Activated T-cell treated with anti-CD3 and anti-CD28 coated beads for 24 hours (primary cell): ENCODE measurements around the gene DENND1A.

Experiments
- DNase-seq: peaks from one replicate; pipeline ENCODE4 v3.0.0-alpha.2; 2020; ENCODE audit warnings: low read depth

DENND1A gene

DNA sequence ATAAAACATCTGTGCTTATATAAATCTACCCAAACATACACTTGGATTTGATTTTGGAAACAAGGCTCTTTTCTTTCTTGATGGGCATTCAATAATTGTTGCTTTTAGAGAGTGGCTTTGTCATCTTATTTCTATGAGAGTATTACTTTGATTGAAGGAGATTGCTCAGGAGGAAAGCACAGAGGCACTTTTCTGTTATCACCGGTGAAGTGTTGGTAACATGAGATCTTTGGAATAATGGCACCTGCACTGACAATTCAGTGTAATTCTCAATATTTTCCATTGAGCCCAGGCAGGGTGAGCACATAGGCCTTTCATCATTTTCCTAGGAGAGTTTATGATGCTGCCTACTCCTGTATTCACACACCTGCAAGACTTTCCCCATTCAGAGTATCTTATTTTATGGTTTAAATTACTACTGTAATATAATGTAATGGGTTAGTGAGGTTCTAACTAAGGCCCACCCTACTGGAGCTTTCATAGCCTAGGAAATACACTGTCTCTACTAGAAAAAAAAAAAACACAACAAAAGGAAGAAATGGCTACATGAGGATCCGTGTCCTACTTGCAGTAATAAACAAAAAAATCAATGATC, 244.3 kb downstream of the DENND1A start:
- no peak for DNase-seq

- no peak for DNase-seq
Measured at GRCh38 chr9:123684393-123685149, 245.4 kb downstream of the DENND1A start.

DNA sequence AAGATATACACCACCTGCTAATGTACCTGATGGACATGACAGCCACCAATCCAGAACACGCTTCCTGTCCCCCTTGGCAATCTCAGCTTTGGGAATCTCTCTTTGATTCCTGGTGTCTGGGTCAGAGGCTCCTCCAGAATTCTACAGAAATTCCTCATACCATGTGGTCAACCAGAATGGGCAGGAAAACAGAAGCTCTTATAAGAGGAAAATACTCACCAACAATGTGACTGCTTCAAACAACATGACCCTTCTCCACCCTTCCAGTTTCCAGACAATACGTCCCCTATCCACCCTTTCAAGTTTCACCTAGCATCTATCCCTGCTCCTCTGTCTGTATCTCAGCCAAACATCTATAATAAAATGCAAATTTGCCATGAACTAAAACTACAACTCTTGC, 247.2 kb downstream of the DENND1A start:
- no peak for DNase-seq

- no peak for DNase-seq
Measured at GRCh38 chr9:123680352-123680751, 249.6 kb downstream of the DENND1A start.

DNA sequence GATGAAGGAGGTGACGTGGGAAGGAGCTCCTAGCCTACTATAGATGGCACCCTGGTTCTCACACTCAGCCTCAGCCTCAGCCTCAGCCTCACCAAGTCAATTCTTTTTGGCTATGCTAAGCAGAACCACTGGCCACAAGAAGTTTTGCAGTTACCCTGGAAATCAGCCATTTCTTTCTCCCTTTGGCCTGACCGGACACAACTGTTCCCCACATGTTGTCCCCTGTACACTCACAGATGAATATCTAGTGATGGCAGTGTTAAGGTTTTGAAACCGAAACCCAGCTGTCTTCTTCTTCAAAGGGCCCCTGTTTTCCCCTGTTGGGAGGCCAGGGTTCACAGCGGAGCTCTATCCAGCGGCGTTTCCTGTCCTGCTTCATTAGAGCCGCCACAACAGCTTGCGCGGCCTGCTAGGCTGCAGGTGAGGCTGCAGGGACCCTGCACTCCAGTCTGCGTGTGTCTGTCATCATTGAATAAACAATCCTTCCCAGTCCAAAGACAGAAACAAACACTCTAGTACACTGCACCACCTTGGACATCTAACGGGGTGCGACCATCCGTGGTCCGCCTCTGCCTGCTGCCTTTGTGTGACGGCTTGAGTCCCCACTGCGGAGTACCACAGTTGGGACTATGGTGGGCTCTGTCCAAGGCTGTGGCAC, 250.5 kb downstream of the DENND1A start:
- DNase-seq: no peak

GRCh38 chr9:123678878-123679329, 251.0 kb downstream of the DENND1A start:
- no peak for DNase-seq

DNA sequence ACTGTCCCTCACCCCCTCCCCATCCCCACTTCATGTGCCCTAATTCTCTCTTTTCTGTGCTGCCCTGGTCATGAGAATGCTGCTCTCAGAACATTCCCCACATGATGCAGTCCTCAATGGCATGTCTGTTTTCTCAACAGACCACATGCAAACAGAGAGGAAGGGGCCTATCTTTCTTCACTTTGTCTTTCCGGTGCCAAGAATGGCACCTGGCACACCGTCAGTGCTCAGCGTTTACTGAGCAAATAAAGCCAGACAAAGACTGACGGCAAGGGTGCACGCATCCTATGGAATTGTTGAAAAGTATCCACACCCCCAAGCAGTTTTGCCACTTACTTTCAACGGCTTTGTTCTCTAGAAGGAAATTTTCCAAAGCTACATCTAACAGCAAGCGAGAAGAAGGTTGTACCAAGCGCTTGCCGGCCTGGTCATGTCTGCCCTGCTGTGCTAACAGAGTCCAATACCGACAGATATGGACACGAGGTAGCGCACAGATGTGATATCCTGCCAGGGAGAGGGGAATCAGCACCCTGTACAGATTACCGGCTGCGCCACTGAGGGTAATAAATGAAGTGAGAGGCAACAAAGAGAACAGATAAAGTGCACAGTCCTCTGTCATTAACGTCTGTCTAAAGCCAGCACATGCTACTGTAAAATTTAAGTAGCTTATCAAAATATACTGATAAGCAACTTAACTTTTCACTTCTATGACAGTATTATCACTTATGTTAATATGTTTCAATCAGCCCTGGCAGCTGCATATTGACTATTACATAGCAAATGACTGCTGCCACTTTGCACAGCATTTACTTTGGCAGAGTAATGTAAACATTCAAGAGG, 251.7 kb downstream of the DENND1A start:
- no peak for DNase-seq

- DNase-seq: no peak
Measured at GRCh38 chr9:123676869-123677268, 253.1 kb downstream of the DENND1A start.

- no peak for DNase-seq
Measured at GRCh38 chr9:123669346-123669745, 260.6 kb downstream of the DENND1A start.

DNA sequence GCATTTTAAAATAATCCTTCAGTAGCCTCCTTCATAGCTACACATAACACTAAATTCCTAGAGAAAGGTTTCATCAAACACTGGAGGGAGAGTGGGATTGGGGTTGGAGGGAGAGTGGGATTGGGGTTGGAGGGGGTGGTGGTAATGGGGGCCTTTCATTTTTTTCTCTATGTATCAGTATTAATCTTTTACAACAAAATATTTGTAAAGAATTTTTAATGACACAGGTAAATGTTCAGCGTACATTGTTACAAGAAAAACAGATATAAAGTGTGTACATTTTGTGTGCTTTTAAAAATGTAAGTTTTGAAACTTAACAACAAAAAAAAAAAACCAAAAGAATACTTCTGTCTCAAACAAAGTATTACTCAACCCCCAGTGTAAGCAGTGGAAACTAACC, 266.4 kb downstream of the DENND1A start:
- DNase-seq: no peak

- DNase-seq: no peak
Measured at GRCh38 chr9:123662057-123662776, 267.7 kb downstream of the DENND1A start.

- DNase-seq: no peak
Measured at GRCh38 chr9:123660691-123661466, 269.0 kb downstream of the DENND1A start.

DNA sequence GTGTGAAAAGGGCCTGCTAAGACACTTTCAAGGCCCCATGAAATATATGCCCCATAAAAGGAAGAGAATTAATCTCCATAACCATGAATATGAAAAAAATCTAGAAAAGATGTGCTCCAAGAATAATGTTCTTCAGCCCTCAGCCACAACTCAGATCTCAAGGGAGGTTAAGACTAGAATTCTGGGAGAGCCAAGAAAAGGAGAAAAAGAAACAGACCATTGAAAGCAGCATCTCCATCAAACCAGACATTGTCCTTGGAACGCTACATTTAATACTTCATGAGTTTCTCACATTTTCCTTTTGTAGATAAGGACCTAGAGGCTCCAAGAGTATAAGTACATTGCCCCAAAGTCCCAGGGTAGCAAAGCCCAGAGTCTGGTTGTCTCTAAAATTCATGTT, 270.6 kb downstream of the DENND1A start:
- no peak for DNase-seq

DNA sequence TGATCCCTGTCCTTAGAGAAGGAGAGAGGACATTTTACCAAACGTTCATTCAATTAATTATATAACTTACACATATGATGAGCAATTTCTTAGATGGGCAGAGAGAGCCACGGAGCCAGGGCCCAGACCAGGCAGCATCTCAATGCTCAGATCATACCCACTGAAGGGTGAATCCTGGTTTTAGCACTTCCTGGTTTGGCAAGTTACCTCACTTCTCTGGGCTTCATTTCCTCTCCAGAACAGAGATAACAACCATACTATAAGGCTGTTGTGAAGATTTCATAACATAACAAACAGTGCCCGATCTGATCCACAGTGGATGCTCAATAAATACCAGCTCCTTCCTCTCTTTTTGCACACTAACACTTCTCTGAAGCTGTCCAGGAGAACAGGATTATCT, 271.1 kb downstream of the DENND1A start:
- DNase-seq: no peak

GRCh38 chr9:123657941-123658340, 272.0 kb downstream of the DENND1A start:
- DNase-seq: no peak

DNA sequence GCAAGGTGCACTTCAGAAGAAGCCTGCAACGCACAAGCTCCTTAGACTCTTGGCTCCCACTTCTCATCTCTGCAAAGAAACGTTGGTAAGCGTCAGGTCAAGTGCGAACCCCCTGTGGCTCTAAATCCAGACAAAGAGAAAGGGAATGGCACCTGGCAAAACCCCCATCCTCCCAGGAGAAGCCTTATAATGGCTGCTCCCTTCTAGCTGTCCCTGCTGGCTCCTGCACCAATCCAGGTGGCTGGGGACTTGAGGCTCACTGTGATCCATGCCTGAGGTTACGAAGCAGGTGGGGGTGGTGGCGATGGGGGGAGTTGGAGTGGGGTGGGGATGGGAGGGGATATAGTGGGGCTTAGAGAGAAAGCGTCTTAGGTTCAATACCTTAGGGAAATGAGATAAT, 272.8 kb downstream of the DENND1A start:
- no peak for DNase-seq

DNA sequence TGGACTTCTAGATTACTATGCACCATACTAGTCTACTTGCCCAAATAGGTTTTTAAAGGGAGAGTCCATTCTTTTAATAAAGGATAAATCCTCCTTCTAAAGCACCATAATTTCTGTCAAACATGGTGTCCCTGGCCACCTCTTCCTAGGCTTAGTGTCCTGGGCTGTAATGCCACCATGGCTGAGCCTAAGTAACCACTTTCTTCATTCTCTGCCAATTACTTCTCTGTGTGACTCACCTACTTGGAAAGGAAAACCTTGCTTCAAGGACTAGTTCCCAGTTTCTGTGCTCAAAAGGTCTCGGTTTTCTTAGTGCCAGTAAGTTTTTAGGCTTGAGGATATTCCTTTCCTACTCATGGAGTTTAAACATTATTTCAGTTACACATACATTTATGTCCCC, 273.4 kb downstream of the DENND1A start:
- DNase-seq: no peak

GRCh38 chr9:123655681-123656423, 274.1 kb downstream of the DENND1A start:
- no peak for DNase-seq

- no peak for DNase-seq
Measured at GRCh38 chr9:123654994-123655637, 274.8 kb downstream of the DENND1A start.
